B cell (primary cell): ENCODE measurements around the gene APLP2. TPM values are rescaled to one million over a fixed set of nuclear protein-coding genes. Genes with fewer than 3 reads are reported as not detected.

Experiments
- ATAC-seq: fragments of 200-7000 bp; cut with Tn5 transposase; one replicate; pipeline ENCODE4 v1.10.0; 2021; ENCODE audit warnings: low read depth, mild to moderate bottlenecking, moderate number of reproducible peaks, moderate library complexity
- CTCF ChIA-PET: fragments of 350-600 bp; sonication (Branson Sonifier 250); formaldehyde crosslinking; loops from one replicate; lab custom pipeline; 2021; ENCODE audit warnings: antibody characterized with exemption, inconsistent platforms; lab: Charles Lee
- POLR2A ChIA-PET: fragments of 350-600 bp; sonication (Branson Sonifier 250); formaldehyde crosslinking; loops from one replicate; lab custom pipeline; 2021; ENCODE audit warnings: antibody characterized with exemption; lab: Charles Lee
- DNase-seq: peaks from one replicate; pipeline ENCODE4 v3.0.0; 2013
- H2AFZ ChIP-seq: 2 replicates; pipeline ENCODE4 v1.6.1; 2012; ENCODE audit warnings: mild to moderate bottlenecking, low read depth, low read length; ENCODE audit not compliant: insufficient read depth, poor library complexity, severe bottlenecking
- H3K27ac ChIP-seq, 2 donors: 1 replicate in 1 of 2; 2 replicates in 1 of 2; pipeline ENCODE4 v1.5.1; 2012 to 2013; ENCODE audit warnings: low read length in 2 of 2, mild to moderate bottlenecking in 2 of 2, moderate library complexity in 1 of 2
- H3K27me3 ChIP-seq, 4 experiments: fragments of 200-600 bp in 1 of 4; sonication (generic) in 1 of 4; replicated peaks in 1 of 4; 1 replicate in 2 of 4; 2 replicates in 2 of 4; pipeline versions ENCODE4 v1.6.1 to v1.7.0; 2013 to 2016; ENCODE audit warnings: low read length in 3 of 4, mild to moderate bottlenecking in 2 of 4, mixed read lengths in 1 of 4, moderate library complexity in 1 of 4; ENCODE audit not compliant: insufficient read depth in 4 of 4, control insufficient read depth in 3 of 4; ENCODE audit errors: control extremely low read depth in 1 of 4
- H3K36me3 ChIP-seq, 2 experiments: replicated peaks in 1 of 2; 1 replicate in 1 of 2; 2 replicates in 1 of 2; pipeline versions ENCODE4 v1.6.1 to v1.7.1; 2013; ENCODE audit warnings: low read length in 1 of 2; ENCODE audit not compliant: insufficient read depth in 2 of 2, control insufficient read depth in 1 of 2; ENCODE audit errors: control extremely low read depth in 1 of 2, extremely low read depth in 1 of 2
- H3K4me1 ChIP-seq, 2 donors: fragments of 200-600 bp in 1 of 2; sonication (generic) in 1 of 2; 1 replicate in 1 of 2; 2 replicates in 1 of 2; pipeline versions ENCODE4 v1.5.1 to v1.6.1; 2013 to 2017; ENCODE audit warnings: low read length in 2 of 2; ENCODE audit not compliant: control insufficient read depth in 2 of 2, insufficient read depth in 2 of 2
- H3K4me2 ChIP-seq: replicated peaks from 2 replicates; pipeline ENCODE3; 2012; ENCODE audit warnings: mild to moderate bottlenecking, low read depth, low read length; ENCODE audit not compliant: poor library complexity, severe bottlenecking
- H3K4me3 ChIP-seq, 5 experiments: fragments of 200-600 bp in 1 of 5; sonication (generic) in 1 of 5; 1 replicate in 3 of 5; 2 replicates in 2 of 5; pipeline versions ENCODE4 v1.5.1 to v1.7.0; 2011 to 2016; ENCODE audit warnings: low read length in 4 of 5, mild to moderate bottlenecking in 4 of 5, low read depth in 2 of 5, control low read depth in 1 of 5, moderate library complexity in 1 of 5; ENCODE audit not compliant: insufficient read depth in 1 of 5; ENCODE audit errors: control extremely low read depth in 1 of 5, extremely low read depth in 1 of 5
- H3K79me2 ChIP-seq: fragments of 200-600 bp; sonication (generic); one replicate; pipeline ENCODE4 v1.6.0; 2016; ENCODE audit warnings: low read length; ENCODE audit not compliant: control insufficient read depth, insufficient read depth
- H3K9ac ChIP-seq: fragments of 200-600 bp; sonication (generic); 2 replicates; pipeline ENCODE4 v1.6.1; 2017; ENCODE audit warnings: mild to moderate bottlenecking, low read length, moderate library complexity
- H3K9me3 ChIP-seq, 3 donors: one replicate each; pipeline versions ENCODE4 v1.6.1 to v1.7.1; 2013; ENCODE audit warnings: low read length in 2 of 3; ENCODE audit not compliant: control insufficient read depth in 2 of 3, insufficient read depth in 1 of 3; ENCODE audit errors: control extremely low read depth in 1 of 3
- H4K20me1 ChIP-seq: 2 replicates; pipeline ENCODE4 v1.6.0; 2012; ENCODE audit warnings: mild to moderate bottlenecking, low read length; ENCODE audit not compliant: insufficient read depth, control insufficient read depth, poor library complexity, severe bottlenecking
- H3K27ac Mint-ChIP-seq: one replicate; pipeline ENCODE4 v1.8.0; 2021; ENCODE audit warnings: mixed read lengths
- H3K27me3 Mint-ChIP-seq: one replicate; pipeline ENCODE4 v1.8.0; 2021; ENCODE audit warnings: mixed read lengths
- H3K4me1 Mint-ChIP-seq: one replicate; pipeline ENCODE4 v1.8.0; 2021; ENCODE audit warnings: mixed read lengths
- H3K4me3 Mint-ChIP-seq: one replicate; pipeline ENCODE4 v1.8.0; 2021; ENCODE audit warnings: mixed read lengths
- H3K9me3 Mint-ChIP-seq: one replicate; pipeline ENCODE4 v1.8.0; 2022; ENCODE audit warnings: mixed read lengths; ENCODE audit not compliant: insufficient read depth
- CTCF ChIP-seq: fragments of 200-600 bp; IDR thresholded peaks from one replicate; pipeline ENCODE4 v1.8.0; 2022; ENCODE audit warnings: antibody characterized with exemption, mild to moderate bottlenecking
- EZH2 ChIP-seq: IDR thresholded peaks from 2 replicates; pipeline ENCODE4 v1.6.1; 2012; ENCODE audit warnings: borderline replicate concordance, low read depth, mild to moderate bottlenecking, moderate library complexity, low read length; ENCODE audit not compliant: insufficient read depth, poor library complexity, severe bottlenecking
- WGBS: methylation state at CpG from one replicate; pipeline ENCODE4 v1.1.5; 2013; ENCODE audit warnings: missing lambda C conversion rate; ENCODE audit not compliant: insufficient coverage; 5-methylcytosine and 5-hydroxymethylcytosine counted together
- intact Hi-C: fragments of 100-400 bp; cut with micrococcal nuclease; formaldehyde crosslinking; loops from one replicate; pipeline ENCODE4 v1.10.0; 2022
- polyA plus RNA-seq: library from polyadenylated mRNA; depleted of rRNA; stranded (reverse); fragments of >200 nt; gene quantifications from 2 replicates; pipeline ENCODE4 v1.2.3, GENCODE V29; 2012
- total RNA-seq, 2 donors: library from RNA; stranded (reverse); fragments of 120-200 nt in 1 of 2; gene quantifications; 1 replicate in 1 of 2; 2 replicates in 1 of 2; pipeline versions ENCODE4 v1.2.3 to v1.2.4, GENCODE V29; 2013 to 2022

The APLP2 gene
- total and polyA plus RNA-seq, 2 donors (not counting 1 experiment from before 2014, with no cell fraction given): 84.2 to 102 TPM

- ATAC-seq (peak; percentile 5), DNase-seq (no peak)
- no peak overlapping the region for H3K4me3 ChIP-seq
- peak overlapping the region; percentile 94 for H3K27ac Mint-ChIP-seq
- CTCF ChIA-PET: interaction anchor here (1.0 to 4.3 kb wide), 5 partner anchors 8 to 48 kb away, joined by 4 to 13 read pairs (median 6); no protein-coding TSS in a partner anchor
- H2AFZ ChIP-seq: no peak overlapping the region
- POLR2A ChIA-PET: interaction anchor here (1.1 to 2.1 kb wide), 3 partner anchors 15 to 178 kb away, joined by 3 to 12 read pairs (median 6); partner anchors contain the start of genes PRDM10 and ST14
- intact Hi-C loops: loop anchor here (1.0 to 2.0 kb wide), 2 partner anchors 14 to 34 kb away; no protein-coding TSS in a partner anchor
- H3K9ac ChIP-seq: peak overlapping the region; percentile 21
- no peaks in the 10 kb centered on the region for H3K79me2 ChIP-seq
- no peaks in the 10 kb centered on the region for H3K36me3 ChIP-seq
- H3K27me3 Mint-ChIP-seq: no peaks in the 10 kb centered on the region
- TF ChIP-seq CTCF (no peak), EZH2 (no peak)
- H3K4me2 ChIP-seq: peak overlapping the region; percentile 67
- no peaks in the 10 kb centered on the region for H3K9me3 ChIP-seq
- 94% methylated on average over 2 of the region's 8 CpGs for WGBS
- peak overlapping the region; percentile 74 to 76 for H3K27ac ChIP-seq
- peaks cover 58% of the 10 kb centered on the region for H3K4me1 Mint-ChIP-seq
- no peaks in the 10 kb centered on the region for H3K27me3 ChIP-seq
- peaks cover 42 to 56% of the 10 kb centered on the region in 2 donors for H3K4me1 ChIP-seq
- H3K9me3 Mint-ChIP-seq: no peaks in the 10 kb centered on the region
- no peaks in the 10 kb centered on the region for H4K20me1 ChIP-seq
- H3K4me3 Mint-ChIP-seq: peak overlapping the region; percentile 61
Measured at GRCh38 chr11:130180896-130181294, 111.2 kb downstream of the APLP2 start.
